ENCODE measurements around the gene SLC25A39. TPM values are rescaled to one million over a fixed set of nuclear protein-coding genes. Genes with fewer than 3 reads are reported as not detected.
A peak's percentile ranks its signal among the peaks of the same experiment; 100 is the strongest.

Gene SLC25A39
- total RNA-seq, 2 donors from 2014 or later = 63.2 to 74.6 TPM

- TF ChIP-seq CTCF (IDR thresholded peaks at IDR 0.05) = no peak
- Histone ChIP-seq H3K27me3 (replicated peaks; ENCODE audit: insufficient read depth) (no peaks in the 10 kb centered on the region), H3K4me1 (ENCODE audit: control insufficient read depth in 1 of 2, low read depth in 2 of 2) (peaks cover 8 to 22% of the 10 kb centered on the region in 2 donors), H3K4me3 (no peak overlapping the region), H3K9me3 (no peaks in the 10 kb centered on the region), H3K27ac (no peak overlapping the region), H3K36me3 (no peaks in the 10 kb centered on the region)
- no peak for ATAC-seq (ENCODE audit: insufficient number of reproducible peaks, low FRiP score, low read depth)
- no peak for DNase-seq (ENCODE audit: low spot score)
These were observed 3.3 kb upstream of the SLC25A39 start for GRCh38 chr17:44327715-44328449.

- H3K4me1 ChIP-seq (ENCODE audit: control insufficient read depth in 1 of 2, low read depth in 2 of 2) = peaks cover 8 to 22% of the 10 kb centered on the region in 2 donors
- H3K4me3 ChIP-seq = peak overlapping the region; percentile 84
- ATAC-seq (ENCODE audit: insufficient number of reproducible peaks, low FRiP score, low read depth) (peak; percentile 74), DNase-seq (ENCODE audit: low spot score) (peak; percentile 89)
- H3K36me3 ChIP-seq = peaks cover 4% of the 10 kb centered on the region
- no peak overlapping the region for H3K27ac ChIP-seq
- no peaks in the 10 kb centered on the region for H3K27me3 ChIP-seq (replicated peaks; ENCODE audit: insufficient read depth)
- no peaks in the 10 kb centered on the region for H3K9me3 ChIP-seq
- no peak for TF ChIP-seq CTCF (IDR thresholded peaks at IDR 0.05)
These were observed 2.3 kb upstream of the SLC25A39 start for GRCh38 chr17:44326861-44327444.

GRCh38 chr17:44324092-44324570, 492 bp downstream of the SLC25A39 start:
- Histone ChIP-seq H3K36me3 (peaks cover 31% of the 10 kb centered on the region), H3K27me3 (replicated peaks; ENCODE audit: insufficient read depth) (no peaks in the 10 kb centered on the region), H3K27ac (no peak overlapping the region), H3K4me1 (ENCODE audit: control insufficient read depth in 1 of 2, low read depth in 2 of 2) (peaks cover 8 to 22% of the 10 kb centered on the region in 2 donors), H3K9me3 (no peaks in the 10 kb centered on the region), H3K4me3 (peak overlapping the region; percentile 84)
- no peak for ATAC-seq (ENCODE audit: insufficient number of reproducible peaks, low FRiP score, low read depth)
- no peak for TF ChIP-seq CTCF (IDR thresholded peaks at IDR 0.05)
- no peak for DNase-seq (ENCODE audit: low spot score)

- no peak overlapping the region for H3K27ac ChIP-seq
- H3K27me3 ChIP-seq (replicated peaks; ENCODE audit: insufficient read depth) = no peaks in the 10 kb centered on the region
- ATAC-seq (ENCODE audit: insufficient number of reproducible peaks, low FRiP score, low read depth) = no peak
- peaks cover 8 to 22% of the 10 kb centered on the region in 2 donors for H3K4me1 ChIP-seq (ENCODE audit: control insufficient read depth in 1 of 2, low read depth in 2 of 2)
- H3K36me3 ChIP-seq = peaks cover 31% of the 10 kb centered on the region
- no peaks in the 10 kb centered on the region for H3K9me3 ChIP-seq
- no peak for TF ChIP-seq CTCF (IDR thresholded peaks at IDR 0.05)
- no peak for DNase-seq (ENCODE audit: low spot score)
- H3K4me3 ChIP-seq = peak overlapping the region; percentile 84
These were observed 1.1 kb downstream of the SLC25A39 start for GRCh38 chr17:44323359-44324091.
